HCT116 (cell line): Measurements from ENCODE around the gene DENND5A.

Source experiments
- EGR1 ChIP-seq: IDR thresholded peaks from 2 replicates; pipeline ENCODE4 v1.6.1; 2012; ENCODE audit warnings: low read depth
- EZH2 ChIP-seq: fragments of 200-600 bp; sonication (generic); IDR thresholded peaks from 2 replicates; pipeline ENCODE4 v1.6.1; 2017; ENCODE audit warnings: antibody characterized with exemption, mixed run types
- EZH2phosphoT487 ChIP-seq: fragments of 200-600 bp; IDR thresholded peaks from 2 replicates; pipeline ENCODE4 v1.6.1; 2018; ENCODE audit warnings: antibody characterized with exemption, borderline replicate concordance
- POLR2A ChIP-seq: IDR thresholded peaks from 2 replicates; pipeline ENCODE4 v1.7.0; 2011; ENCODE audit warnings: borderline replicate concordance; ENCODE audit not compliant: insufficient read depth, insufficient read length; ENCODE audit errors: extremely low read depth
- POLR2AphosphoS5 ChIP-seq: IDR thresholded peaks from 2 replicates; pipeline ENCODE4 v1.6.1; 2011; ENCODE audit warnings: mild to moderate bottlenecking, low read depth, low read length, moderate library complexity
- RAD21 ChIP-seq: IDR thresholded peaks from 2 replicates; pipeline ENCODE4 v1.6.1; 2012; ENCODE audit warnings: low read depth, mild to moderate bottlenecking
- SIN3A ChIP-seq: IDR thresholded peaks from 2 replicates; pipeline ENCODE4 v1.6.1; 2012; ENCODE audit warnings: low read depth
- SP1 ChIP-seq: IDR thresholded peaks from 2 replicates; pipeline ENCODE4 v1.6.1; 2012; ENCODE audit warnings: low read depth
- YY1 ChIP-seq: IDR thresholded peaks from 2 replicates; pipeline ENCODE4 v1.6.1; 2011; ENCODE audit warnings: low read length, low read depth, moderate library complexity, mild to moderate bottlenecking; ENCODE audit not compliant: insufficient replicate concordance; ENCODE audit errors: extremely low read depth
- ZFX ChIP-seq: fragments of 450-650 bp; IDR thresholded peaks from 2 replicates; pipeline ENCODE4 v1.6.1; 2017
- TF ChIP-seq, protein P1 (sequence below): IDR thresholded peaks from 2 replicates; pipeline ENCODE4 v1.6.1; 2012; ENCODE audit warnings: low read depth
- TF ChIP-seq, protein P2 (sequence below), 3 experiments: fragments of 200-600 bp in 1 of 3; sonication (generic) in 1 of 3; IDR thresholded peaks in 2 of 3; conservative IDR thresholded peaks in 1 of 3; 2 replicates each; pipeline ENCODE4 v1.5.1; 2012 to 2017; ENCODE audit warnings: low read depth in 2 of 3, low read length in 2 of 3, antibody characterized with exemption in 1 of 3, borderline replicate concordance in 1 of 3, control low read depth in 1 of 3, mild to moderate bottlenecking in 1 of 3, mixed read lengths in 1 of 3, mixed run types in 1 of 3, moderate library complexity in 1 of 3; ENCODE audit not compliant: insufficient read depth in 1 of 3
- TF ChIP-seq, protein P3 (sequence below): IDR thresholded peaks from 2 replicates; pipeline ENCODE4 v1.6.1; 2012

DNA sequence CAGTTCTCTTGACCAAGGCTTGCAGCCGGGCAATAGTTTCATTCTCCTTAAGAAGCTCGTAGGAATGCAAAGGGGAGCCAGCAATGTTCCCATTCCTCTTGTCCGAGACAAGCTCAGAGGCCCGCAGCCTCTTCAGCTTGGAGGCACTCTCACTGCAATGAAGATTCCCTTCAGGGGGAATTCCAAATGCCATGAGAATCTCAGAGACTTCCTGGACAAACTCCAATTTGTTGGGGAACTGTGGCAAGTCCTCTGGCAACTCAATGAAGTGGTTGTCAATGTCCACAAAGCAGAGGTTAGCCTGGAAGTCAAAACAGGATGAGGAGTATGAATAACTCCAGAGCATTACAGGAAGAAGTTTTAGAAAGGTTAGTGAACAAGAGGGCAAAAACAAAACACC is 84.4 kb downstream of the DENND5A start:
- TF ChIP-seq EZH2phosphoT487 (no peak), EGR1 (no peak), SIN3A (no peak), POLR2A (no peak), POLR2AphosphoS5 (no peak), SP1 (no peak), YY1 (no peak), RAD21 (no peak), EZH2 (no peak), ZFX (no peak)
- TF ChIP-seq, protein P1, sequence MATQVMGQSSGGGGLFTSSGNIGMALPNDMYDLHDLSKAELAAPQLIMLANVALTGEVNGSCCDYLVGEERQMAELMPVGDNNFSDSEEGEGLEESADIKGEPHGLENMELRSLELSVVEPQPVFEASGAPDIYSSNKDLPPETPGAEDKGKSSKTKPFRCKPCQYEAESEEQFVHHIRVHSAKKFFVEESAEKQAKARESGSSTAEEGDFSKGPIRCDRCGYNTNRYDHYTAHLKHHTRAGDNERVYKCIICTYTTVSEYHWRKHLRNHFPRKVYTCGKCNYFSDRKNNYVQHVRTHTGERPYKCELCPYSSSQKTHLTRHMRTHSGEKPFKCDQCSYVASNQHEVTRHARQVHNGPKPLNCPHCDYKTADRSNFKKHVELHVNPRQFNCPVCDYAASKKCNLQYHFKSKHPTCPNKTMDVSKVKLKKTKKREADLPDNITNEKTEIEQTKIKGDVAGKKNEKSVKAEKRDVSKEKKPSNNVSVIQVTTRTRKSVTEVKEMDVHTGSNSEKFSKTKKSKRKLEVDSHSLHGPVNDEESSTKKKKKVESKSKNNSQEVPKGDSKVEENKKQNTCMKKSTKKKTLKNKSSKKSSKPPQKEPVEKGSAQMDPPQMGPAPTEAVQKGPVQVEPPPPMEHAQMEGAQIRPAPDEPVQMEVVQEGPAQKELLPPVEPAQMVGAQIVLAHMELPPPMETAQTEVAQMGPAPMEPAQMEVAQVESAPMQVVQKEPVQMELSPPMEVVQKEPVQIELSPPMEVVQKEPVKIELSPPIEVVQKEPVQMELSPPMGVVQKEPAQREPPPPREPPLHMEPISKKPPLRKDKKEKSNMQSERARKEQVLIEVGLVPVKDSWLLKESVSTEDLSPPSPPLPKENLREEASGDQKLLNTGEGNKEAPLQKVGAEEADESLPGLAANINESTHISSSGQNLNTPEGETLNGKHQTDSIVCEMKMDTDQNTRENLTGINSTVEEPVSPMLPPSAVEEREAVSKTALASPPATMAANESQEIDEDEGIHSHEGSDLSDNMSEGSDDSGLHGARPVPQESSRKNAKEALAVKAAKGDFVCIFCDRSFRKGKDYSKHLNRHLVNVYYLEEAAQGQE = no peak
- TF ChIP-seq, protein P2, sequence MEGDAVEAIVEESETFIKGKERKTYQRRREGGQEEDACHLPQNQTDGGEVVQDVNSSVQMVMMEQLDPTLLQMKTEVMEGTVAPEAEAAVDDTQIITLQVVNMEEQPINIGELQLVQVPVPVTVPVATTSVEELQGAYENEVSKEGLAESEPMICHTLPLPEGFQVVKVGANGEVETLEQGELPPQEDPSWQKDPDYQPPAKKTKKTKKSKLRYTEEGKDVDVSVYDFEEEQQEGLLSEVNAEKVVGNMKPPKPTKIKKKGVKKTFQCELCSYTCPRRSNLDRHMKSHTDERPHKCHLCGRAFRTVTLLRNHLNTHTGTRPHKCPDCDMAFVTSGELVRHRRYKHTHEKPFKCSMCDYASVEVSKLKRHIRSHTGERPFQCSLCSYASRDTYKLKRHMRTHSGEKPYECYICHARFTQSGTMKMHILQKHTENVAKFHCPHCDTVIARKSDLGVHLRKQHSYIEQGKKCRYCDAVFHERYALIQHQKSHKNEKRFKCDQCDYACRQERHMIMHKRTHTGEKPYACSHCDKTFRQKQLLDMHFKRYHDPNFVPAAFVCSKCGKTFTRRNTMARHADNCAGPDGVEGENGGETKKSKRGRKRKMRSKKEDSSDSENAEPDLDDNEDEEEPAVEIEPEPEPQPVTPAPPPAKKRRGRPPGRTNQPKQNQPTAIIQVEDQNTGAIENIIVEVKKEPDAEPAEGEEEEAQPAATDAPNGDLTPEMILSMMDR (IDR thresholded peaks at IDR 0.05 in 2 of 3, conservative IDR thresholded peaks at IDR 0.05 in 1 of 3; ENCODE audit: borderline replicate concordance in 1 of 3, insufficient read depth in 1 of 3, low read depth in 2 of 3, low read length in 2 of 3) = no peak
- TF ChIP-seq, protein P3, sequence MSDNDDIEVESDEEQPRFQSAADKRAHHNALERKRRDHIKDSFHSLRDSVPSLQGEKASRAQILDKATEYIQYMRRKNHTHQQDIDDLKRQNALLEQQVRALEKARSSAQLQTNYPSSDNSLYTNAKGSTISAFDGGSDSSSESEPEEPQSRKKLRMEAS = no peak
